NCI-H128 (cell line): ENCODE measurements around the gene TLE4.

Experiments
- DNase-seq: peaks from one replicate; lab custom pipeline; 2025; ENCODE audit not compliant: unreplicated experiment; lab: John Stamatoyannopoulos, UW

TLE4 gene

GRCh38 chr9:79660615-79661014 lies 88.8 kb downstream of the TLE4 start:
- DNase-seq: no peak

- DNase-seq: no peak
Observed at GRCh38 chr9:79661279-79661678, 89.5 kb downstream of the TLE4 start.

- no peak for DNase-seq
Observed at GRCh38 chr9:79661886-79662536, 90.2 kb downstream of the TLE4 start.

GRCh38 chr9:79662537-79662956 lies 90.8 kb downstream of the TLE4 start:
- no peak for DNase-seq

- no peak for DNase-seq
Observed at GRCh38 chr9:79663300-79663699, 91.5 kb downstream of the TLE4 start.

- no peak for DNase-seq
Observed at GRCh38 chr9:79663878-79664277, 92.1 kb downstream of the TLE4 start.

GRCh38 chr9:79664375-79664831 lies 92.6 kb downstream of the TLE4 start:
- no peak for DNase-seq

- no peak for DNase-seq
Observed at GRCh38 chr9:79665369-79665768, 93.6 kb downstream of the TLE4 start.

GRCh38 chr9:79665931-79666330 lies 94.2 kb downstream of the TLE4 start:
- DNase-seq: no peak

- DNase-seq: no peak
Observed at GRCh38 chr9:79667120-79667519, 95.4 kb downstream of the TLE4 start.

- DNase-seq: peak; percentile 63
Observed at GRCh38 chr9:79667817-79668436, 96.2 kb downstream of the TLE4 start.

GRCh38 chr9:79668956-79669355 lies 97.2 kb downstream of the TLE4 start:
- no peak for DNase-seq

- no peak for DNase-seq
Observed at GRCh38 chr9:79670269-79670961, 98.7 kb downstream of the TLE4 start.

GRCh38 chr9:79671558-79671957 lies 99.8 kb downstream of the TLE4 start:
- no peak for DNase-seq

- no peak for DNase-seq
Observed at GRCh38 chr9:79672236-79672635, 100.5 kb downstream of the TLE4 start.

- no peak for DNase-seq
Observed at GRCh38 chr9:79672891-79673290, 101.1 kb downstream of the TLE4 start.

- DNase-seq: no peak
Observed at GRCh38 chr9:79673614-79674013, 101.8 kb downstream of the TLE4 start.

- no peak for DNase-seq
Observed at GRCh38 chr9:79674052-79674777, 102.5 kb downstream of the TLE4 start.

GRCh38 chr9:79681576-79681975 lies 109.8 kb downstream of the TLE4 start:
- DNase-seq: no peak

GRCh38 chr9:79682076-79682736 lies 110.4 kb downstream of the TLE4 start:
- DNase-seq: no peak

- no peak for DNase-seq
Observed at GRCh38 chr9:79684059-79684458, 112.3 kb downstream of the TLE4 start.
